Bone marrow (tissue), 2 donors: ENCODE data around the gene HPSE.
A peak's percentile ranks its signal among the peaks of the same experiment; 100 is the strongest.

ENCODE experiments used
- DNase-seq, 2 donors: peaks; one replicate each; lab custom pipeline; 2025; lab: John Stamatoyannopoulos, UW

Gene HPSE

DNA sequence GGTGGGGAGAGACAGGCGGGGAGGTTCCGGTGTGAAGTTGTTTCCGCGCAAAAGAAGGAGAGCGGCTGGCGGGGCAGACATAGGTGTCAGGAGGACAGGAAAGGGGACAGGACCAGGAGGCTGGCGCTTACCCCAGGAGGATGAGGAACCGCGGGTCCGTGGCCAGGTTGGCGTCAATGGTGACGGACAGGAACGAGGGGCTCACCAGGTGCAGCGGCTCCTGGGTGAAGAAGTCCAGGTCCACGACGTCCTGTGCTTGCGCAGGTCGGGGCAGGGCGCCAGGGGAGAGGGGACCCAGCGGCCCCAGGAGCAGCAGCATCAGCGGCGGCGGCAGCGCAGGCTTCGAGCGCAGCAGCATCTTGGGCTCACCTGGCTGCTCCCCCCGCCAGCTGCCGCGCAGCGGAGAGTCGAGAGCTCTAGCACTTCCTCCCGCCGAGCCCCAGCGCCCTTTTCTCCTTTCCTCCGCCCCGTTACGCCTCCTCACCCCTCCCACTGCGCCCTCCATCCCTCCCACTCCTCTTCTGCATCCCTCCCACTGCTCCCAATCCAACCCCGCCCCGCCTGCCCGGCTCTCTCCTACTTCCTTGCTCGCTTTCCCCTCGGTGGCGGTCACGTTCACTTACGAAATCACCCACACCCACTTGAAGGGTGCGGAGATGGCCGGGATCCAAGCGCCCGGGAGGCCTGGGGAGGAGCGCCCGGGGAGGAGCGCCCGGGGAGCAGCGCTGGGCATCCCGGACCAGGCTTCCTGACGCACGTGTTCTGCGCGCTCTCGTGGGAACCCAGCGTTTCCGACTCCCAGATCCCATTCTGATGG lies at the start of gene HPSE:
HPSE (minus strand) TSS at position 424 of the 817 bp plus-strand sequence; CDS start at position 358, 66 bp downstream.
- DNase-seq = peak; percentile 34 to 35

DNA sequence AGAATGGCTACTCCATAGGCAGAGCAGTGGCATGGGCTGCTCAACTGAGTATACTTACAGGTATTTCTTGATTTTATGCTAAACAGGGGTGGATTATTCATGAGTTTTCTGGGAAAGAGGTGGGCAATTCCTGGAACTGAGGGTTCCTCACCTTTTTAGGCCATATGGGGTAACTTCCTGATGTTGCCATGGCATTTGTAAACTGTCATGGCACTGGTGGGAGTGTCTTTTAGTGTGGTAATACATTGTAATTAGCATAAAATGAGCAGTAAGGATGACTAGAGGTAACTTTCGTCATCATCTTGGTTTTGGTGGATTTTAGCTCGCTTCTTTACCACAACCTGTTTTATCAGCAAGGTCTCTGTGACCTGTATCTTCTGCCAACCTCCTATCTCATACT lies 48.2 kb upstream of the HPSE start:
- no peak for DNase-seq

DNA sequence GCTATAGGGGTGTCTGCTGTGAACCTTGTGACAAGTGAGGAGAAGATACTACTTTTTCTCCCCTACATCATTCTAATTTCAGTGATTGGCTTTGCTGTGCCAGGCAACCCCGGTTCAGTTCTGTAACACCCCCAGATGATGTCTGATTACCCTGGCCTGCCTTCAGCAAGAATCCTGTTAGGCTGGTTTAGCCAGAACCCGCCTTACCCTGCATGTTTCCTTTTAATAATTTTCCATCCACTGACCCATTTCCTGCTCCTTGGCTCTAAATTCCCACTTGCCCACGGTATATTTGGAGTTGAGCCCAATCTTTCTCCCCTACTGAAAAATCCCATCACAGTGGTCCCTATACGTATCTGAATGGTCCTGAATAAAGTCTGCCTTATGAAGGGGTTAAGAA lies 46.5 kb upstream of the HPSE start:
- no peak for DNase-seq

GRCh38 chr4:83378419-83378818 lies 43.8 kb upstream of the HPSE start:
- DNase-seq = no peak

DNA sequence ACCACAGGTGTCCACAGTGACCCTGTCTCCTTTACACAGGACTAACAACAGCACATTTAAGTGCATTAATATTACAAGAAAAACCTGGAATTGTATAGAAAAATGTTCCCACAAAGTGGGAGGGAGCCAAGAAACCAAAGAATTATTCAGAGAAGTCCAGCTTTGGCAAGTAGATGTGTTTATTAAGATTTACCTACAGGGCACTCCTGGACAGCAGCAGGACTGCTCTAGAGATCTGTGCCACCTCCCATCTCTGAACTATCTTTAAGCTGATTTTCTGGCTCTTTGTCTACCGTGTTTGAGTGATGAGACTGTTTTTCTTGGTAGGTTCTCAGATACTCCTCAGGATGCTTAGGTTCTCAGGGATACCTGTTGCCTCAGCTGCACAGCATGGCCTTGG lies 38.3 kb upstream of the HPSE start:
- no peak for DNase-seq

GRCh38 chr4:83371936-83372335 lies 37.3 kb upstream of the HPSE start:
- DNase-seq = no peak

- no peak for DNase-seq
Measured at GRCh38 chr4:83371235-83371634, 36.6 kb upstream of the HPSE start.

DNA sequence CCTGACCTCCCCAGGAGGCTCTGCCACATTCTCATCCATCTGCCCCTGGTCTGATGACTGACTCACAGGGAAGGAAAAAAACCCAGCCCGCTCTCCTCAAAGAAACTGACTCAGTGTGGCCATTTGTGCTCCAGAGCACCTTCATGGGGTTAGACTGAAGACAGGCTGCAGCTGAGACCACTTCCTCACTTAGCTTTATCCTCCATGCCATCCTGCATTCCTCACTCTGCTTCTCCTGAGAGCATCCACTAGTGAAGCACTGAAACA lies 35.9 kb upstream of the HPSE start:
- peak in 1 of 2 donors; percentile 42 for DNase-seq

- peak in 1 of 2 donors; percentile 6 for DNase-seq
Measured at GRCh38 chr4:83369831-83370639, 35.4 kb upstream of the HPSE start.

DNA sequence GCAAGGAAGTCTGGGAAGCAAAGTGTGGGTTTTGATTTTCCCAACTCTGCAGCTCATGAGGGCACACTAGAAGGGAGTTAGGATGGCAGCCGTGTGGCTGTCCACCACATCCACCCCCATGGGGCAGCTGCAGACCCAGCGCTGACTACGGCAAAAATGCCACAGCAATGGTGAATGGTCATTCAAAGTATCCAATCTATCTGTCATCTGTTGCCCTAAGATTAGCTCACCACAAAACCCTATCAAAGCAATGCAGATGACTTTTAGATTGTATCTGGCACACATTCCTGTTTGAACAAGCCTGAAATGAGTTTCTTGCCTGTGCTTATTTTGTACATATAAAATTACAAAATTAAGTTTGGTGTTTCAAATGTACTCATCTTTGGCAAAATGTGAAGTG lies 29.7 kb upstream of the HPSE start:
- DNase-seq = no peak

DNA sequence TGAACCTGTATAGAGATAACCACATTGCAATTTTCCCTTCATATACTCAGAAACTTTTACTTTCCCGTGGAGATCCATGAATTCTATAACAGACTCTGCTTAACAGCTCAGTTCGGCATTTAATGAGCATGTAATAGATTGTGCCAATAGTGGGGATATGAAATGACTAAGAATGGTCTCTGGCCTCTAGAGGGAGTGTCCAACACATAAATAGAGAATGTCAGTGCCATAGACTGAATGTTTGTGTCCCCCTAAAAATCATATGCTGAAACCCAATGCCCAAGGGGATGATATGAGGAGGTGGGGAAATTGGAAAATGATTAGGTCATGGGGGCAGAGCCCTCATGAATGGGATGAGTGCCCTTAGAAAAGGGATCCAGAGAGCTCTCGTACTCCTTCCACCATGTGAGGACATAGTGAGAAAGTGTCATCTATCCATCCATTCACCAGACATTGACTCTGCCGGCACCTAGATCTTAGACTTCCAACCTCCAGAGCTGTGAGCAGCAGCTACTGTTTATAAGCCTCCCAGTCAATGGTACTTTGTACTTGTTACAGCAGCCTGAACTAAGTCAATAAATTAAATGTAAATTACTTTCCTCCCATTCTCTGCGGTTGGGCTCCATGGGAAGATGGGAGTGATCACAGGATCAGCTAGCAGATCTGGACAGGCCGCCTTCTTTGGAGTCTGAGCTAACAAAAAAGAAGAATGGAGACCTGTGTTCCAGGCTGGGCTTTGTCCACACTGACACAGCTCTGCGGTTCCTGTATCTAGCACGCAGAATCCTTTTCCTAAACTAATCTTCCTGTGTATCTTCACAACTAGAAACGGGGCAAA lies 28.1 kb upstream of the HPSE start:
- DNase-seq = peak in 1 of 2 donors; percentile 35

- no peak for DNase-seq
Measured at GRCh38 chr4:83361416-83362103, 26.9 kb upstream of the HPSE start.

- no peak for DNase-seq
Measured at GRCh38 chr4:83360018-83360417, 25.4 kb upstream of the HPSE start.

DNA sequence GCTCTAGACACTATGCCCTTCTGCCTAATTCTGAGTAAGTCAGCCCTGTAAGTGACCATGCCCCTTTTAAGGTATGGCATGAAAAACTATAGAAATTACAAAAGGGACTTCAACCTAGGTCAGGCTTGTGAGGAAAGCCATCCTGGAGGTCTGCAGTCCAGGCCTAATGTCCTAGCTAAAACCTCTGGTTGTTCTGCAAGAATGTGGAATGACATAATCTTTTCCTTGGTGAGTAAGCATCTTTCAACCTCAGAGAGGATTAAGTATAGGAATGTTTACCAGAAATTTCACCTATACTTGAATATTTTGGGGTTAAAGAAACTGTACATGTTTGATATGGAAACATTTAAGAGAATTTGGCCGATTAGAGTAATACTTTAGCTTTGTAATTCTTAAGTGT lies 23.8 kb upstream of the HPSE start:
- DNase-seq = no peak

- no peak for DNase-seq
Measured at GRCh38 chr4:83356899-83357661, 22.4 kb upstream of the HPSE start.

DNA sequence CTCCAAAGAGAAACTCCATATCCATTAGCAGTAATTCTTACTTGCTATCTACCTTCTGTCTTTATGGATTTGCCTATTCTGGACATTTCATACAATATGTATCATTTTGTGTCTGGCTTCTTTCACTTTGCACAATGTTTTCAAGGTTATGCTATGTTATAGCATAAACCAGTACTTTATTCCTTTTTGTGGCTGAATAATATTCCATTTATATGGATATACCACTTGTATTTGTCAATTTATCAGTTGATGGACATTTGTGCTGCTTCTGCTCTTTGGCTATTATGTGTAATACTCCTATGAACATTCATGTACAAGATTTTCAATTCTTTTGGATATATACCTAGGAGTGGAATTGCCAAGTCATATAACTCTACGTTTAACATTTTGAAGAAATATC lies 18.9 kb upstream of the HPSE start:
- no peak for DNase-seq

DNA sequence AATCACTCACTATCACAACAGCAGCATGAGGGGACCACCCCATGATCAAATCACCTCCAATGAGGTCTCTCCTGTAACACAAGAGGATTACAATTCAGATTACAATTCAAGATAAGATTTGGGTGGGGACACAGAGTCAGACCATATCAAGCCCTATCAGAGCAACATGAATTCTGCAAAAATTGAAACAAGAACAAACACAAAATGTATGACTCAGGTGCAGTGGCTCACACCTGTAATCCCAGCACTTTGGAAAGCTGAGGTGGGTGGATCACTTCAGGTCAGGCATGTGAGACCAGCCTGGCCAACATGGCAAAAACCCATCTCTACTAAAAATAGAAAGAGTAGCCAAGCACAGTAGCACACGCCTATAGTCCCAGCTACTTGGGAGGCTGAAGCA lies 13.4 kb upstream of the HPSE start:
- DNase-seq = no peak

GRCh38 chr4:83342476-83342875 lies 7.8 kb upstream of the HPSE start:
- DNase-seq = peak in 1 of 2 donors; percentile 88

- DNase-seq = no peak
Measured at GRCh38 chr4:83340692-83341343, 6.2 kb upstream of the HPSE start.

DNA sequence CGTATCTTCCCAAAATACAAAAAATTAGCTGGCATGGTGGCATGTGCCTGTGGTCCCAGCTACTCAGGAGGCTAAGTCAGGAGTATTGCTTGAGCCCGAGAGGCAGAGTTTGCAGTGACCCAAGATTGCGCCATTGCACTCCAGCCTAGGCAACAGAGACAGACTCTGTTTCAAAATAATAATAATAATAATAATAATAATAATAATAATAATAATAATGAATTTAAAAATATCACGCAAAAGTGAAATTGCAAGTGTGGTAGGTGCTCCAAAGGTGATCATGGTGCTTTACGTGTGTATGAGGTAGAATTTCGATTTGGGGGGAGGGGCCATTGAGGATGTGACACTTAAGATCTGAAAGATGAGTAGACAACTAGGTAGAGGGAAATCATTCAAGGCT lies 4.9 kb upstream of the HPSE start:
- no peak for DNase-seq

GRCh38 chr4:83335701-83336100 lies 1.1 kb upstream of the HPSE start:
- no peak for DNase-seq
